Epithelial cell of proximal tubule (primary cell): ENCODE data around the gene DBI. TPM values are rescaled to one million over a fixed set of nuclear protein-coding genes. Genes with fewer than 3 reads are reported as not detected.

Experiments used
- DNase-seq: peaks from one replicate; pipeline ENCODE4 v3.0.0-alpha.2; 2011; ENCODE audit warnings: low read depth
- H3K4me3 ChIP-seq: 2 replicates; pipeline ENCODE4 v1.5.1; 2011; ENCODE audit warnings: low read depth, mild to moderate bottlenecking, low read length
- total RNA-seq: library from RNA; depleted of rRNA; stranded (reverse); fragments of >200 nt; gene quantifications from 2 replicates; pipeline ENCODE4 v1.2.3, GENCODE V29; 2015
- TF ChIP-seq, protein P1 (sequence below): conservative IDR thresholded peaks from 2 replicates; pipeline ENCODE4 v1.5.1; 2012; ENCODE audit warnings: low read depth, mild to moderate bottlenecking, low read length

The DBI gene
- total RNA-seq, 1 donor from 2014 or later, result 134 TPM

DNA sequence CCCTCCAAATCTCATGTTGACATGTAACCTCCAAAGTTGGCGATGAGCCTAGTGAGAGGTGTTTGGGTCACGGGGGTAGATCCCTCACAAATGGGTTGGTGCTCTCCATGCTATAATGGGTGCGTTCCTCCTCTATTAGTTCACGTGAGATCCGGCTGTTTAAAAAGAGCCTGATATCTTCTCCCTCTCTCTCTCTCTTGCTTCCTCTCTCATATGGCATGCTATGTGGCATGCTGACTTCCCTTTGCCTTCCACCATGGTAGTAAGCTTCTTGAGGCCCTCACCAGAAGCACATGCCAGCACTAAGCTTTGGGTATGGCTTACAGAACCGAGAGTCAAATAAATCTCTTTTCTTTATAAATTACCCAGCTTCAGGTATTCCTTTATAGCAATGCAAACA is 39.3 kb upstream of the DBI start:
- H3K4me3 ChIP-seq, result no peak overlapping the region
- DNase-seq, result no peak
- TF ChIP-seq, protein P1, sequence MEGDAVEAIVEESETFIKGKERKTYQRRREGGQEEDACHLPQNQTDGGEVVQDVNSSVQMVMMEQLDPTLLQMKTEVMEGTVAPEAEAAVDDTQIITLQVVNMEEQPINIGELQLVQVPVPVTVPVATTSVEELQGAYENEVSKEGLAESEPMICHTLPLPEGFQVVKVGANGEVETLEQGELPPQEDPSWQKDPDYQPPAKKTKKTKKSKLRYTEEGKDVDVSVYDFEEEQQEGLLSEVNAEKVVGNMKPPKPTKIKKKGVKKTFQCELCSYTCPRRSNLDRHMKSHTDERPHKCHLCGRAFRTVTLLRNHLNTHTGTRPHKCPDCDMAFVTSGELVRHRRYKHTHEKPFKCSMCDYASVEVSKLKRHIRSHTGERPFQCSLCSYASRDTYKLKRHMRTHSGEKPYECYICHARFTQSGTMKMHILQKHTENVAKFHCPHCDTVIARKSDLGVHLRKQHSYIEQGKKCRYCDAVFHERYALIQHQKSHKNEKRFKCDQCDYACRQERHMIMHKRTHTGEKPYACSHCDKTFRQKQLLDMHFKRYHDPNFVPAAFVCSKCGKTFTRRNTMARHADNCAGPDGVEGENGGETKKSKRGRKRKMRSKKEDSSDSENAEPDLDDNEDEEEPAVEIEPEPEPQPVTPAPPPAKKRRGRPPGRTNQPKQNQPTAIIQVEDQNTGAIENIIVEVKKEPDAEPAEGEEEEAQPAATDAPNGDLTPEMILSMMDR, result no peak

DNA sequence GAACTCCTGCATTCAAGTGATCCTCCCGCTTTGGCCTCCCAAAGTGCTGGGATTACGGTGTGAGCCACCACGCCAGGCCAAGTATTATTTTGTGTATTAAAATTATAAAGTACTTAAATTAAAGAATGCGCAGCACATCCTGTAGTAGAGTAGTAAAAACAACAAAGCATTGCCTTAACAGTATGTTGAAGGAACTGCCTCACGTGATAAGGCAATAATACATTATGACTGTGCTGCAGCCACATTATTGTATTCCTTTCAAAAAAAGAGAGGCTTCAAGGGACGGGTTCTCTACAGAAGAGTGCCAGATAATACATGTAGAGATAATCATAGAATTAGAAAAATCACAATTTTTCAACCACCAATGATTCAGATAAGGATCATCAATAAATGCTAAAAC is 33.8 kb upstream of the DBI start:
- TF ChIP-seq, protein P1, result no peak
- DNase-seq, result no peak
- H3K4me3 ChIP-seq, result no peak overlapping the region

DNA sequence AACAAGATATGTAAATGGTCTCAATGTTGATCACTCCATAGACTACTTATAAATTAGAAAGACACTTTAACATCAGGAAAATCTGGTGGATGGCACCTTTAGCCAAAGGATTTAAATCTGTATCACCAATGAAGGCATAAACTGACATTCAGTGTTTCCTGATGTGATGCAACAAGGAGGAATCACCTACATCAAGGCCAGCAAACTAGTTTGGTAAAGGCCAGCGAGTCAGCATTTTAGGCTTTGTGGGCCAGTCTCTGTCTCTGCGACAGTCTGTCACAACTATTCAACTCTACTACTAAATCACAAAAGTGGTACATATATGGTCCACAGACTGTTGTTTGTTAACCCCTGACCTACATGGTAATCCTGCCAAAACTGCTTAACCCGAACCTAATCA is 33.4 kb upstream of the DBI start:
- no peak for DNase-seq
- H3K4me3 ChIP-seq, result no peak overlapping the region
- TF ChIP-seq, protein P1, result no peak

DNA sequence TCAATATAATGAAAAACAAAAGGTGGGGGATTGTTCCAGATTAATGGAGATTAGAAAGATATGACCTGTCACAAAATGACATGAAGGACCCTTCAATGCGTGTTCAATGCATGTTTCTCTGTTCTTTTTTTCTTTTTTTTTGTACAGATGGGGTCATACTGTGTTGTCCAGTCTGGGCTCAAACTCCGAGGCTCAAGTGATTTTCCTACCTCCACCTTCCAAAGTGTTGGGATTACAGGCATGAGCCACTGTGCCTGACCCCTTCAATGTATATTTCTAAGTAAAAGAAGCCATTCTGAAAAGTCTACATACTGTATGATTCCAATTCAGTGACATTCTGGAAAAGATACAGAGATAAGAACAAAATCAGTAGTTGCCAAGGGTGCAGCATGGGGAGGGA is 32.9 kb upstream of the DBI start:
- no peak for DNase-seq
- TF ChIP-seq, protein P1, result no peak
- H3K4me3 ChIP-seq, result no peak overlapping the region

DNA sequence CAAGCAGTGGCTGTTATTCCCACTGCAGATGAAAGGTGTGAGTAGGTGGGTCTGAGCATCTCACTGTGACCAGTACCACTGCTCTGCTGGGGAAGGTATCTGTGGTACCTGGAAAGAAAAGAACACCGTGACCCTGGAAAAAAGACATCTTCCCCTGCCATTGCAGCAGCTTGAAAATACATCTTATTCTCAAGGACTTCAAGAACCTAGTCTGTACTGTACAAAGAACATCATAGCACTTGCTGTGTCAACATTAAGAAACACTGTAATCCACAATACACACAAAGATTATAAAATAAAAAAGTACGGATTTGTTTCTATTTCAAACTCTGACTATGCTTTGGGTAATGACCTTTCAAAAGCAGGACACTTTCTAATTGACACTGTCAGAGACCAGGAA is 29.0 kb upstream of the DBI start:
- no peak for DNase-seq
- TF ChIP-seq, protein P1, result no peak
- no peak overlapping the region for H3K4me3 ChIP-seq

DNA sequence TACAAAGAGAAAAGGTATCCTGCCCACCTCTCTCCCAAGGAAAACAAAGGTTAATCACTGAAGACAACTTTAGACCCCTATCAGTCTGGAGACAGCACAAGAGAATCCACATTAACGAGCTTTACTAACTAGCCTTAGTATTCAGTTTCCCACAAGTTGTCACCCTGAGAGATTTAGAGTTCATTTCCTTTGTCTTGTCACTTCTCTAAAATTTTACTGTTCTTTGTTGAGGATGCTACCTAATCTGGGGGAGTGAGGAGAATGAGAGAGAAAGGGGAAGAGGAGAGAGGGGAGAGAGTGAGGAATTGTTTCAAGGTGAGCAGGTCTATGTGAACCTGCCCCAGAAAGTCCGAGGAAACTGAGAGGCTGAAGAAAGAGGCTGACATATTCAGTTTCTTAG is 28.5 kb upstream of the DBI start:
- no peak for DNase-seq
- H3K4me3 ChIP-seq, result no peak overlapping the region
- TF ChIP-seq, protein P1, result no peak

DNA sequence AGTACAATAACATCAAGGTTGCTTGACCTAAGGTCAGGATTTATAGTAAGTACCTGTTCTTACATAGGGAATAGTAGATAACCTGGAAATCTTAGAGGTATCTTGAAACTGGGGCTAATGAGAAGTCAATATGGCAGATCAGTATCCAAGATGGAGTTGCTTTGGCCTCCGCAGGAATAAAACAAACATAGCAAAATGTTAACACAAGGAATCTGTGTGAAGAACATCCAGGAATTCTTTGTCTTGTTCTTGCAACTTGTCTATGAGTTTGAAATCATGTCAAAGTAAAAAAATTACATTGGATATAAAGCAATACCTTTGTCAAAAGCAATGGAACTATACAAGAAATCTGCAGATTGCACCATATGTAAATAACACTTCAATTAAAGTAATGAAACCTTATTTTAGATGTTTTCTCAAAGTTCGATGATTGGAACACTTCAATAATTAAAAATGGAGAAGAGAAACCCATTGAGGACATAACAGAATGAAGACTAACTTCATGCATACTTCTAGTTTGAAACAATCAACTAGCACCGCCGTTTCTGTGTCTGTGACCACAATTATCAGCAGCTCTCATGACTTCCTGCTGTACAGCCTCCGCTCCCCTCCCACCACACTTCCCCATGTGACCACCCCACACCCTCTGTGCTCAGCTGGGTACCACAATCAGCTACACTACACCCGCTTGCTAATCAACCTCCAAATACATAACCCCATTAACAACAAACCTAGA is 27.8 kb upstream of the DBI start:
- TF ChIP-seq, protein P1, result no peak
- no peak overlapping the region for H3K4me3 ChIP-seq
- DNase-seq, result no peak
